ENCODE data around the gene NKTR.
"Not testable (repeated sequence)": the region's sequence is repeated elsewhere in the genome, so short reads cannot be mapped to it uniquely, and the experiment has no call there.

Gene NKTR

DNA sequence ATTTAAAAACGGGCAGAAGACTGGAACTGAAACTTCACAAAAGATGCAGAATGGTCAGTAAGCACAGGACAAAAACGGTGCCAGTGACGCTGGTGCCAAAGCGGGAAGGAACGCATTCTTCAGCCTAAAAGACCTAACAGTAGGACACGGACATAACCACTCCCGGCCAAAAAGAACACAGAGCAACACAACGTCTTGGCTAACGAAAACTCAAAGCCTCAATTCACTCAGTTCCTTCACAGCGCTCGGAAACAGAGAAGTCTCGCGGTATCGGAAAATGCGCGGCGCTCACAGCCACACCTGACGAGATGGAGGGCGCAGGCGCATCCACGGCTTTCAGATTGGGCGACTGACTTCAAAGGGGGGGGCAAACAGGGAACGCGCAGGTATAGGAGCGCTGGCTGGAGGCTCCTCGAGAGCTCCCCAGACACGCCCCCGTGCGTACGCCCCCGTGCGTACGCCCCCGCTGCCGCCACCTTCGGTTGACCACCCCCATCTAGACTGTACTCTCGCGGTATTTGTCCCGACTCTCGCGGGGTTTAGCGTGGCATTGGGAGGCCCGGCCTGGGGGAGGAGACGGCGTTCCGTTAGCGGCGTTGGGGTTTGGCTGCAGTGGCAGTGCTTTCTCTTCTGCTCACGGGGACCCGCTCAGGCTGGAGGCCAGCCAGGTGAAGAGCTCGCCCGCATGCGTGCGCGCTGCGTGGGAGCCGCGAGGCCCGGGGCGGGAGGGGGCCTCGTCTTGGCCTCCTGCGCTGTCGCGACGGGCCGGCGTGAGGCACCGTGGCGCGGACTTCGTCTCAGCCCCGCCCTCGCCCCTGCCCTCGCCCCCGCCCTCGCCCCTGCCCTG is at the start of gene NKTR:
Gene NKTR (plus strand): TSS at position 576 of the 847 bp plus-strand sequence. CDS start 321 bp downstream, outside the sequence.
- Histone ChIP-seq H3K36me3 (ENCODE audit: control insufficient read depth, low read depth, low read length) (peaks cover 8% of the 10 kb centered on the region), H3K4me3 (ENCODE audit: low read length) (peak within 1 kb of the TSS; percentile 90), H3K9ac (ENCODE audit: low read length) (peak within 1 kb of the TSS; percentile 93), H3K27me3 (ENCODE audit: control insufficient read depth, insufficient read depth, low read length) (no peaks in the 10 kb centered on the region), H3K4me1 (ENCODE audit: control insufficient read depth, low read depth, low read length) (peaks cover 4% of the 10 kb centered on the region), H3K27ac (ENCODE audit: low read length) (peak within 1 kb of the TSS; percentile 86), H3K9me3 (ENCODE audit: control insufficient read depth, low read depth, low read length) (no peaks in the 10 kb centered on the region)

DNA sequence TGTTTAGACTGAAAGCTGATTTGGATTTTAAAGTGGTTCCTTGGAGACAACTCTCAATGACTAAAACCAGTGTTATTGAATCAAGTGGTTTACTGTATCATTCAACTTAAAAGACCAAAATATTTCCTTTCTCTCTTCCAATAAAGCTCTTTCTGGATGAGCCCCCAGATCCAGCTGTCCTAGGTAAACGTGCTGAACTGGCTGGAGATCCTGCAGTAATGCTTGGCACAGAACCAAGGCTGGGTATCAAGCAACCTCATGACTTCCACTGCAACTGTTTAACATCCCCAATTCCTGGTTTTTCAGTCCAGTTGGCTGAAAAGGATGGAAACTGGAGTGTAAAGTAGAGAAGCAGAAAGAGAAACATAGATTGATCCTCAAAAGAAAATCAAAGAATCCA is 47.7 kb upstream of the NKTR start:
- Histone ChIP-seq H3K27me3 (ENCODE audit: control insufficient read depth, insufficient read depth, low read length) (no peaks in the 10 kb centered on the region), H3K9me3 (ENCODE audit: control insufficient read depth, low read depth, low read length) (no peaks in the 10 kb centered on the region), H3K4me3 (ENCODE audit: low read length) (no peak overlapping the region), H3K9ac (ENCODE audit: low read length) (no peak overlapping the region), H3K4me1 (ENCODE audit: control insufficient read depth, low read depth, low read length) (no peaks in the 10 kb centered on the region), H3K27ac (ENCODE audit: low read length) (no peak overlapping the region), H3K36me3 (ENCODE audit: control insufficient read depth, low read depth, low read length) (peaks cover 52% of the 10 kb centered on the region)

DNA sequence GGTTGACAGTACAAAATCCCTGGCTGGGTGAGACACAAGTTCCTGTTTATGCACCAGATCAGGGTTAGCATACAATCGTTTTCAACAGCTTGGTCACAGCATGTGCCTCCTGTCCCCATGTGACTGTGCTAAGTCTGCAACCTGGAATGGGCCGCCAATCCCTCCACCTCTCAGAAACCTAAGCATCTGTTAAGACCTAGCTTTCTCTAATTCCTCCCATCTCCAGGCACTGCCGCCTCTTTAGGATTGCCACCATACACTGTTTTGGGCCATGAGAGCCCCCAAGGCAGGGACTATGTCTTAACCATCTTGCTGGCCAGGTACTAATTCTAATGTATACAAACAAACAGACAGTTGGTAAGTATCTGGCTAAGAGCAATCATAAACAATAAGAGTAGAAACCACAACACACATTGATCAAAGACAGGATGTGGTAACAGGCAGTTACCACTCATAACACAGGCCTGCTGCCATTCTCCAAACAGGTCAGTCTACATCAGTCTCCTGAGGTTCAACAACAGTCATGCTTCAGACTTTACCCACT is 44.3 kb upstream of the NKTR start:
- Histone ChIP-seq H3K36me3 (ENCODE audit: control insufficient read depth, low read depth, low read length) (peaks cover 66% of the 10 kb centered on the region), H3K4me3 (ENCODE audit: low read length) (no peak overlapping the region)

DNA sequence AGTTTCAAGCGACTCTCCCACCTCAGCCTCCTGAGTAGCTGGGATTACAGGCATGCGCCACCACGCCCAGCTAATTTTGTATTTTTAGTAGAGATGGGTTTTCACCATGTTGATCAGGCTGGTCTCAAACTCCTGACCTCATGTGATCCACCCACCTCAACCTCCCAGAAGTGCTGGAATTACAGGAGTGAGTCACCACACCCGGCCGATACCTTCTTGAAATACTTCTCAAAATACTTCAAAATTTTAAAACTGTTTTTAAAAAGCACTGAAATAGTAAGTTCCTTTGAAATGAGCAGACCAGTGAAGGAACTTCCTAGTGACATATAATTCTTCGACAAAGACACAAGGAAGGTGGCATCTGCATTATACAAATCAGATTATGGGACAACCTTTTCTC is 43.7 kb upstream of the NKTR start:
- not testable (repeated sequence) for H3K27ac ChIP-seq (ENCODE audit: low read length); H3K9me3 ChIP-seq (ENCODE audit: control insufficient read depth, low read depth, low read length); H3K9ac ChIP-seq (ENCODE audit: low read length); H3K4me3 ChIP-seq (ENCODE audit: low read length); H3K27me3 ChIP-seq (ENCODE audit: control insufficient read depth, insufficient read depth, low read length); H3K4me1 ChIP-seq (ENCODE audit: control insufficient read depth, low read depth, low read length)
- peaks cover 71% of the 10 kb centered on the region for H3K36me3 ChIP-seq (ENCODE audit: control insufficient read depth, low read depth, low read length)

More for the DNA sequence above, 44.3 kb upstream of the NKTR start:
- no peak overlapping the region for H3K9ac ChIP-seq (ENCODE audit: low read length)
- no peaks in the 10 kb centered on the region for H3K27me3 ChIP-seq (ENCODE audit: control insufficient read depth, insufficient read depth, low read length)
- H3K4me1 ChIP-seq (ENCODE audit: control insufficient read depth, low read depth, low read length) = no peaks in the 10 kb centered on the region
- no peaks in the 10 kb centered on the region for H3K9me3 ChIP-seq (ENCODE audit: control insufficient read depth, low read depth, low read length)
- H3K27ac ChIP-seq (ENCODE audit: low read length) = no peak overlapping the region

DNA sequence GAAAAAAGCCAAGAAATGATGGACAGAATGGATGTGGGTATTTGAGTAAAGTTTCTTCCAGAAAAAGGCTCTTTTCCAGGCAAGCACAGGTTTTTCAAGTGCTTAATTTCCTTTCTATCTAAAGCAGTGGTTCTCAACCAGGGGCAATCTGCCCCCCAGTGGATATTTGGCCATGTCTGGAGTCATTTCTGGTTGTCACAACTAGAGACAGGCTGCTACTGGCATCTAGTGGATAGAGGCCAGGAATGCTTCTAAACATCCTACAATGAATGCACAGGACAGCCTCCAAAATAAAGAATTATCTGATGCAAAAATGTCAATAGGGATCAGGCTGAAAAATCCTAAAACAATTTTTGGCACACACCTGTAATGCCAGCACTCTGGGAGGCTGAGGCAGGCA is 42.6 kb upstream of the NKTR start:
- Histone ChIP-seq H3K4me1 (ENCODE audit: control insufficient read depth, low read depth, low read length) (no peaks in the 10 kb centered on the region), H3K36me3 (ENCODE audit: control insufficient read depth, low read depth, low read length) (peaks cover 60% of the 10 kb centered on the region), H3K4me3 (ENCODE audit: low read length) (no peak overlapping the region), H3K27ac (ENCODE audit: low read length) (no peak overlapping the region), H3K9me3 (ENCODE audit: control insufficient read depth, low read depth, low read length) (no peaks in the 10 kb centered on the region), H3K27me3 (ENCODE audit: control insufficient read depth, insufficient read depth, low read length) (no peaks in the 10 kb centered on the region), H3K9ac (ENCODE audit: low read length) (no peak overlapping the region)

DNA sequence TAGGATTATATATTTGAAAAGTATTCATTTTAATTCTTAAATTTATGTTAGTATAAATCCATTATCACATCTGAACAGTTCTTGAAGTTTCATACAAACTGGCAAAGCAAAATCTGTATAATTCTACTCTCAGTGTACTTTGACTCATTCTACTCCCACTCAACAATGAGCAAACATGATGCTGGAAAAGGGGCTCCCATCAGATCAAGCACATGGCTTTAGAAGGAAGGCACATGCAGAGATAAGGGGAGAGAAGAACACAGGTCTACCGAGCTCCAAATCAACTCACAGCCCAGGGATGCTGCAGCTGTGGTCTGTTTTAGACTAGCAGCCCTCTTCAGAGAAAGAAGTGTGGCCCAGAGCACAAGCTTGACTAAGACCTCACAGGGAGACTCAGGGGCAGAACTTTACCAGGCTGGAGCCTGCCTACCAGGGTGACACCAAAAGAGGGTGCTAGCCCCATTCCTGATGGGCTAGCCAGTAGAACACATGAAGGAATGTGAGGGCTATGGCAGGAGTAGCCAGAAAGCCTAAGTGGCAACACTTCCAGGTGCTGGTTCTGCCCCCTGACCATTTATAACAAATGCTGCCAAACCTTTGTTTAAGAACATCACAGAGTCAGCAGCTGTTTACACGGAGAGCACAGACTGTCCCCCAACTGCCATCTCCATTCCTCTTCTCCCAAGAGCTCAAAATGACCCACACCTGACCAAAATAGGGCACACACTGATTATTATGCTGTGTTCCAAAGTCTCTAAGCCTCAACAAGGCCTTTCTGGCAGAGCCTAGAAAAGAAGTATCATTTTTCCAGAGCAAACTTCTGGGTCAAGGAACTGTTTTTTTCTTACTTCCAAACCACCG is 38.2 kb upstream of the NKTR start:
- Histone ChIP-seq H3K27me3 (ENCODE audit: control insufficient read depth, insufficient read depth, low read length) (no peaks in the 10 kb centered on the region), H3K4me1 (ENCODE audit: control insufficient read depth, low read depth, low read length) (no peaks in the 10 kb centered on the region), H3K4me3 (ENCODE audit: low read length) (no peak overlapping the region), H3K36me3 (ENCODE audit: control insufficient read depth, low read depth, low read length) (peaks cover 36% of the 10 kb centered on the region), H3K9ac (ENCODE audit: low read length) (no peak overlapping the region), H3K9me3 (ENCODE audit: control insufficient read depth, low read depth, low read length) (no peaks in the 10 kb centered on the region), H3K27ac (ENCODE audit: low read length) (no peak overlapping the region)

DNA sequence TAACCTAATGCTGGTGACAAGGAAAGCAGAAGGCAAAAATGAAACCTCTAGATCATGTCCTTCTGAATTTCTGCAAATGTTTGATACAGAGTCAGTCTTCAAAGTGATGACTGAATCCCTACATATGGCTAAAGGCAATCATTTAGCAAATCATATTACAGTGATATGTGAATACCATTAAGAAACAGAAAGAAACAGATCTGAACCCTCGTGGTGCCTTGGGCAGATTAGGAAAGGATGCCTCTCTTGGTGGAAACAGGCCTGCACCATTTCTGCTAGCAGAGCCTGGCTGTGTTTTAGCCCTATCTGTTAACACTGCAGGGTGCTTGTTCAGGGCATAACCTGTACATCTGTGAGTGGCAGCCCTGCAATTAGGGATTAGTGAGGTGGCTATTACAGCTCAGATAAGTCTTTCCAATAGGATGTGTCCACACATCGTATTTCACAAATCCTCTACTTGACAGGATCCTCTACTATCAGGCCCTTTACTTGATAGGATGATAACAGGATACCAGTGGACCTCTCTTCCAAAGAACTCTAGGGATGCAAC is 30.8 kb upstream of the NKTR start:
- H3K36me3 ChIP-seq (ENCODE audit: control insufficient read depth, low read depth, low read length) = peaks cover 11% of the 10 kb centered on the region
- no peak overlapping the region for H3K4me3 ChIP-seq (ENCODE audit: low read length)
- no peaks in the 10 kb centered on the region for H3K27me3 ChIP-seq (ENCODE audit: control insufficient read depth, insufficient read depth, low read length)
- H3K9ac ChIP-seq (ENCODE audit: low read length) = no peak overlapping the region
- no peak overlapping the region for H3K27ac ChIP-seq (ENCODE audit: low read length)
- no peaks in the 10 kb centered on the region for H3K4me1 ChIP-seq (ENCODE audit: control insufficient read depth, low read depth, low read length)
- peaks cover 4% of the 10 kb centered on the region for H3K9me3 ChIP-seq (ENCODE audit: control insufficient read depth, low read depth, low read length)

DNA sequence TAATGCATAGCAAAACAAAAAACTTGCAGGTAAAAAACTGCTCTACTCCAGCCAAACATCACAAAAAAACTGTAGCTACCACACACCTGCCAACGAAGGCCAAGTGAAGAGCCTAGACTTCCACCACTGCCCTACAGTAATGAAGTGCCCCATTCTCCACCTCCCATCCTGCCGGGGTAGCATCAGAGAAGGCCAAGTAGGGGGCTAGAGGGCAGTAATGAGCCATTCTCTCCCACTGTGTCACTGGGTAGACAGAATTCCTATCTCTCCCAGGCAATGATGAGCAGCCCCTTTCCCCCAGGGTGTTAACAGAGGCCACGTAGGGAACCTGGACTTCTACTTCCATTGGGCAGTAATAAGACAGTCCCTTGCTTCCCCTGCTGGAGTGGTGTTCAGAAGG is 28.2 kb upstream of the NKTR start:
- Histone ChIP-seq H3K4me1 (ENCODE audit: control insufficient read depth, low read depth, low read length) (no peaks in the 10 kb centered on the region), H3K27ac (ENCODE audit: low read length) (no peak overlapping the region), H3K36me3 (ENCODE audit: control insufficient read depth, low read depth, low read length) (peaks cover 9% of the 10 kb centered on the region), H3K9ac (ENCODE audit: low read length) (no peak overlapping the region), H3K9me3 (ENCODE audit: control insufficient read depth, low read depth, low read length) (peaks cover 7% of the 10 kb centered on the region), H3K27me3 (ENCODE audit: control insufficient read depth, insufficient read depth, low read length) (no peaks in the 10 kb centered on the region), H3K4me3 (ENCODE audit: low read length) (no peak overlapping the region)

DNA sequence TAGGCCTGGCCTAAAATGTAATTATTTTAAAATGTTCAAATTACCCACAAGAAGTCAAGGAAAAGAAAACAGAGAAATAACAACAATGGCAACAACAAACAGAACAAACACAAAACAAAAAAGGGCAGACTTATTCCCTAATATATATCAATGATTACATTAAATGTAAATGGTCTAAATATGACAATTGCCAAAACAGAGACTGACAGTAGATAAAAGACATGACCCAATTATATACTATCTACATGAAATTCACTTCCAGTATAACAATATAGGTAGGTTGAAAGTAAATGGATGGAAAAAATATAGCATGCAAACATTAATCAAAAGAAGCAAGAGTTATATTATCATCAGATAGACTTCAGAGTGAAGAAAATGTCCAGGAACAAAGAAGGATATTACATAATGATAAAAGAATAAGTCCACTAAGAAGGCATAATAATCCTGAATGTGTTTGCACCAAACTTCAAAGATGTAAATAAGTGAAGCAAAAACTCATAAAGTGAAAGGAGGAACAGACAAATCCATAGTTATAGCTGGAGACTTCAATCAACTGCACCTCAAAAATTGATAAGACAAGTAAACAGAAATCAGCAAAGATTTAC is 25.2 kb upstream of the NKTR start:
- no peaks in the 10 kb centered on the region for H3K4me1 ChIP-seq (ENCODE audit: control insufficient read depth, low read depth, low read length)
- peaks cover 3% of the 10 kb centered on the region for H3K36me3 ChIP-seq (ENCODE audit: control insufficient read depth, low read depth, low read length)
- peaks cover 7% of the 10 kb centered on the region for H3K9me3 ChIP-seq (ENCODE audit: control insufficient read depth, low read depth, low read length)
- no peak overlapping the region for H3K4me3 ChIP-seq (ENCODE audit: low read length)
- no peaks in the 10 kb centered on the region for H3K27me3 ChIP-seq (ENCODE audit: control insufficient read depth, insufficient read depth, low read length)
- H3K9ac ChIP-seq (ENCODE audit: low read length) = no peak overlapping the region
- H3K27ac ChIP-seq (ENCODE audit: low read length) = no peak overlapping the region

DNA sequence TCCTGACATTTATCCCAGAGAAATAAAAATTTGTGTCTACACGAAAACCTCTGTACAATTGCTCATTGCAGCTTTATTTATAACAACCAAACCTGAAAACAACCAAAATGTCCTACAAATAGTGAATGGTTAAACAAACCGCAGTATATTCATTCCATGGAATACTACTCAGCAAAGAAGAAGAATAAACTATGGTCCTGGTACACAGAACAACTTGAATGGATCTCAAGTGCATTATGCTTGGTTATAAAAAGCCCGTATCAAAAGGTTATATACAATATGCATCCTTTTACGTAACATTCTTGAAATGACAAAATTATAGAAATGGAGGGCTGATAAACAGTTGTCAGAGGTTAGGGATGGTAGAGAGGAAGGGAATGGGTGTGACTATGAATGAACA is 22.4 kb upstream of the NKTR start:
- H3K27me3 ChIP-seq (ENCODE audit: control insufficient read depth, insufficient read depth, low read length) = no peaks in the 10 kb centered on the region
- H3K36me3 ChIP-seq (ENCODE audit: control insufficient read depth, low read depth, low read length) = peaks cover 3% of the 10 kb centered on the region
- no peak overlapping the region for H3K4me3 ChIP-seq (ENCODE audit: low read length)
- peaks cover 14% of the 10 kb centered on the region for H3K4me1 ChIP-seq (ENCODE audit: control insufficient read depth, low read depth, low read length)
- no peak overlapping the region for H3K9ac ChIP-seq (ENCODE audit: low read length)
- H3K9me3 ChIP-seq (ENCODE audit: control insufficient read depth, low read depth, low read length) = peaks cover 7% of the 10 kb centered on the region
- no peak overlapping the region for H3K27ac ChIP-seq (ENCODE audit: low read length)

DNA sequence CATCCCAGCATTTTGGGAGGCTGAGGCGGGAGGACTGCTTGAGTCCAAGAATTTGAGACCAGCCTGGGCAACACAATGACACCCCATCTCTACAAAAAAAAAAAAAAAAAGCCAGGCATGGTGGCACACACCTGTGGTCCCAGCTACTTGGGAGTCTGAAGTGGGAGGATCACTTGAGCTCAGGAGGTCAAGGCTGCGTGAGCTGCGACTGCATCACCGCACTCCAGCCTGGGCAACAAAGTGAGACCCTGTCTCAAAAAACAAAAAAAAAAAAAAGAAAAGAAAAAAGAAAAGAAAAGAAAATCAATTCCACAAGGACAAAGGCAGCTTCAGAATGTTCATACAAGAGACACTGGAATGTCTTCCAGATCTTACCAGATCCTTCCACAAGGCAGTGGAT is 21.1 kb upstream of the NKTR start:
- not testable (repeated sequence) for H3K9me3 ChIP-seq (ENCODE audit: control insufficient read depth, low read depth, low read length); H3K27ac ChIP-seq (ENCODE audit: low read length); H3K36me3 ChIP-seq (ENCODE audit: control insufficient read depth, low read depth, low read length); H3K9ac ChIP-seq (ENCODE audit: low read length); H3K27me3 ChIP-seq (ENCODE audit: control insufficient read depth, insufficient read depth, low read length); H3K4me3 ChIP-seq (ENCODE audit: low read length)
- H3K4me1 ChIP-seq (ENCODE audit: control insufficient read depth, low read depth, low read length) = peaks cover 22% of the 10 kb centered on the region
